H1 (cell line): ENCODE measurements around the gene ZNF683. TPM values are rescaled to one million over a fixed set of nuclear protein-coding genes. Genes with fewer than 3 reads are reported as not detected.

Experiments
- CBX8 ChIP-seq: fragments of 300-800, 300-1000 bp; sonication (generic); IDR thresholded peaks from 2 replicates; pipeline ENCODE4 v1.7.1; 2016; ENCODE audit warnings: low read depth, low read length, borderline replicate concordance
- CHD7 ChIP-seq: fragments of 300-600 bp; sonication (generic); IDR thresholded peaks from 2 replicates; pipeline ENCODE4 v1.7.1; 2012; ENCODE audit warnings: low read length, moderate library complexity, mild to moderate bottlenecking, inconsistent platforms; ENCODE audit not compliant: insufficient replicate concordance
- FOSL1 ChIP-seq: IDR thresholded peaks from 2 replicates; pipeline ENCODE4 v1.6.1; 2011; ENCODE audit warnings: mild to moderate bottlenecking, low read depth, low read length, moderate library complexity; ENCODE audit not compliant: insufficient read depth
- GABPA ChIP-seq: IDR thresholded peaks from 2 replicates; pipeline ENCODE4 v1.6.1; 2011; ENCODE audit warnings: mild to moderate bottlenecking, low read length, moderate library complexity, borderline replicate concordance; ENCODE audit not compliant: insufficient read depth
- JUND ChIP-seq: IDR thresholded peaks from 2 replicates; pipeline ENCODE4 v1.6.1; 2011; ENCODE audit warnings: mild to moderate bottlenecking, improper control_type of control experiment, low read length
- SAP30 ChIP-seq: fragments of 300-600 bp; sonication (generic); IDR thresholded peaks from 2 replicates; pipeline ENCODE4 v1.7.1; 2012; ENCODE audit warnings: low read length, moderate library complexity, mild to moderate bottlenecking, inconsistent platforms; ENCODE audit not compliant: insufficient read depth, insufficient replicate concordance
- SIRT6 ChIP-seq: IDR thresholded peaks from one replicate; pipeline ENCODE4 v1.7.1; 2012; ENCODE audit warnings: low read length, inconsistent platforms
- SP1 ChIP-seq: IDR thresholded peaks from 2 replicates; pipeline ENCODE4 v1.6.1; 2011; ENCODE audit warnings: low read depth, low read length
- SRF ChIP-seq: IDR thresholded peaks from 2 replicates; pipeline ENCODE4 v1.6.1; 2011; ENCODE audit warnings: mild to moderate bottlenecking, low read depth, low read length, moderate library complexity
- TCF12 ChIP-seq: IDR thresholded peaks from 2 replicates; pipeline ENCODE4 v1.6.1; 2011; ENCODE audit warnings: low read depth, mild to moderate bottlenecking, low read length
- polyA plus RNA-seq, 7 experiments: library from polyadenylated mRNA; depleted of rRNA in 3 of 7; stranded (reverse) in 5 of 7; unstranded in 2 of 7; fragments of >200 nt in 5 of 7; fragments of 200-250 nt in 2 of 7; gene quantifications; 1 replicate in 5 of 7; 2 replicates in 1 of 7; 4 replicates in 1 of 7; pipeline versions ENCODE4 v1.2.1 to v1.2.3, GENCODE V29; 2011 to 2013; ENCODE audit warnings: missing spikeins in 2 of 7, mixed read lengths in 2 of 7
- total RNA-seq: library from RNA; stranded (reverse); fragmentation: NEBNext Ultra II Directional; extraction: Animal tissue kit (Norgen Biotek cat#: 25700); gene quantifications from 2 replicates; pipeline ENCODE4 v1.2.1, GENCODE V29; 2021

Gene ZNF683
- total and polyA plus RNA-seq, 2 of the 8 experiments (the other 6 are each of a cell fraction or from before 2014, with no cell fraction given): not detected

- TF ChIP-seq CHD7 (no peak), TCF12 (no peak), SP1 (no peak), FOSL1 (no peak), SIRT6 (no peak), SAP30 (peak; percentile 19), GABPA (no peak), CBX8 (no peak), SRF (no peak), JUND (no peak)
These were observed 38.4 kb upstream of the ZNF683 start, which contains the start of gene LIN28A (continued) for GRCh38 chr1:26410706-26411623.
